SK-N-SH (cell line): ENCODE results near the gene RPEL1. TPM values are rescaled to one million over a fixed set of nuclear protein-coding genes. Genes with fewer than 3 reads are reported as not detected.
A peak's percentile ranks its signal among the peaks of the same experiment; 100 is the strongest.

Source experiments
- CTCF ChIA-PET: fragments of 300-600, 350-600 bp; formaldehyde crosslinking; extraction: SDS; loops from one replicate; lab custom pipeline; 2021; lab: Yijun Ruan, JAX
- POLR2A ChIA-PET: fragments of 350-600 bp; sonication (Branson Sonifier 250); formaldehyde crosslinking; extraction: SDS; loops from one replicate; lab custom pipeline; 2020; ENCODE audit warnings: antibody characterized with exemption, inconsistent platforms; lab: Yijun Ruan, JAX
- DNase-seq: peaks from one replicate; pipeline ENCODE4 v3.0.0; 2012
- H2AFZ ChIP-seq: fragments of 200-600 bp; sonication (generic); 2 replicates; pipeline ENCODE4 v1.8.1; 2016; ENCODE audit warnings: antibody characterized with exemption, mild to moderate bottlenecking, low read depth
- H3F3A ChIP-seq: fragments of 200-600 bp; sonication (generic); replicated peaks from 2 replicates; pipeline ENCODE3; 2016; ENCODE audit warnings: antibody characterized with exemption, mild to moderate bottlenecking; ENCODE audit not compliant: insufficient read depth
- H3K27ac ChIP-seq, 2 experiments: fragments of 200-500 bp in 1 of 2; fragments of 200-600 bp in 1 of 2; sonication (Bioruptor generic) in 1 of 2; sonication (generic), shearing (Covaris generic) in 1 of 2; 2 replicates each; pipeline versions ENCODE4 v1.5.1 to v1.6.1; 2014 to 2016; ENCODE audit warnings: low read depth in 2 of 2, inconsistent platforms in 1 of 2, low read length in 1 of 2, mild to moderate bottlenecking in 1 of 2, mixed read lengths in 1 of 2
- H3K27me3 ChIP-seq: fragments of 200-600 bp; sonication (generic), shearing (Covaris generic); 2 replicates; pipeline ENCODE4 v1.6.1; 2016; ENCODE audit warnings: mixed run types; ENCODE audit not compliant: insufficient read depth
- H3K36me3 ChIP-seq, 2 experiments: fragments of 200-500 bp in 1 of 2; fragments of 200-600 bp in 1 of 2; sonication (Bioruptor generic) in 1 of 2; sonication (generic) in 1 of 2; replicated peaks in 1 of 2; 2 replicates each; pipeline versions ENCODE3 to v1.5.1; 2014 to 2016; ENCODE audit warnings: low read length in 1 of 2, mild to moderate bottlenecking in 1 of 2; ENCODE audit not compliant: insufficient read depth in 2 of 2, control insufficient read depth in 1 of 2
- H3K4me1 ChIP-seq, 2 experiments: fragments of 200-500 bp in 1 of 2; fragments of 200-600 bp in 1 of 2; sonication (Bioruptor generic) in 1 of 2; sonication (generic), shearing (Covaris generic) in 1 of 2; 2 replicates each; pipeline versions ENCODE4 v1.5.1 to v1.6.1; 2014 to 2016; ENCODE audit warnings: low read depth in 1 of 2, low read length in 1 of 2, mixed run types in 1 of 2; ENCODE audit not compliant: insufficient read depth in 2 of 2, control insufficient read depth in 1 of 2
- H3K4me2 ChIP-seq: fragments of 200-600 bp; sonication (generic), shearing (Covaris generic); 2 replicates; pipeline ENCODE4 v1.6.1; 2017; ENCODE audit warnings: mixed run types
- H3K4me3 ChIP-seq, 2 experiments: fragments of 200-500 bp in 1 of 2; fragments of 200-600 bp in 1 of 2; sonication (Bioruptor generic) in 1 of 2; sonication (generic), shearing (Covaris generic) in 1 of 2; 2 replicates each; pipeline versions ENCODE4 v1.5.1 to v1.8.1; 2014 to 2016; ENCODE audit warnings: low read depth in 2 of 2, inconsistent platforms in 1 of 2, low read length in 1 of 2, mild to moderate bottlenecking in 1 of 2, mixed read lengths in 1 of 2, moderate library complexity in 1 of 2
- H3K79me2 ChIP-seq: fragments of 200-600 bp; sonication (generic); 2 replicates; pipeline ENCODE4 v1.8.1; 2017; ENCODE audit warnings: mild to moderate bottlenecking; ENCODE audit not compliant: insufficient read depth
- H3K9ac ChIP-seq: fragments of 200-600 bp; sonication (generic); 2 replicates; pipeline ENCODE4 v1.6.1; 2017; ENCODE audit warnings: mixed run types
- H3K9me2 ChIP-seq: fragments of 200-600 bp; sonication (generic); 2 replicates; pipeline ENCODE4 v1.6.1; 2017; ENCODE audit warnings: mixed run types
- H3K9me3 ChIP-seq: fragments of 200-600 bp; sonication (generic); 2 replicates; pipeline ENCODE4 v1.6.1; 2017; ENCODE audit warnings: mixed run types, mild to moderate bottlenecking, moderate library complexity
- H4K20me1 ChIP-seq: fragments of 200-600 bp; sonication (generic); 2 replicates; pipeline ENCODE4 v1.6.1; 2017; ENCODE audit warnings: mild to moderate bottlenecking, mixed run types; ENCODE audit not compliant: insufficient read depth
- FOSL2 ChIP-seq: IDR thresholded peaks from 2 replicates; pipeline ENCODE4 v1.4.0; 2012; ENCODE audit warnings: low read depth, mild to moderate bottlenecking, moderate library complexity, borderline replicate concordance
- JUND ChIP-seq: IDR thresholded peaks from 2 replicates; pipeline ENCODE4 v1.4.0; 2012
- NFIC ChIP-seq: IDR thresholded peaks from 2 replicates; pipeline ENCODE4 v1.4.0; 2012; ENCODE audit warnings: borderline replicate concordance
- PBX3 ChIP-seq: IDR thresholded peaks from 2 replicates; pipeline ENCODE4; 2012
- RFX5 ChIP-seq: IDR thresholded peaks from 2 replicates; pipeline ENCODE4 v1.6.1; 2012; ENCODE audit warnings: mild to moderate bottlenecking, improper control_type of control experiment, low read length
- RXRA ChIP-seq: IDR thresholded peaks from 2 replicates; pipeline ENCODE4 v1.4.0; 2012; ENCODE audit warnings: low read depth, mild to moderate bottlenecking, borderline replicate concordance
- TCF12 ChIP-seq: IDR thresholded peaks from 2 replicates; pipeline ENCODE4 v1.4.0; 2012
- USF1 ChIP-seq: IDR thresholded peaks from 2 replicates; pipeline ENCODE4 v1.4.0; 2012; ENCODE audit warnings: low read depth, borderline replicate concordance
- USF2 ChIP-seq: fragments of 150-350 bp; IDR thresholded peaks from 2 replicates; pipeline ENCODE4 v1.6.1; 2017; ENCODE audit warnings: antibody characterized with exemption, low read length, low read depth, borderline replicate concordance
- WGBS: methylation state at CpG from one replicate; pipeline ENCODE4 v1.1.6; 2017; ENCODE audit warnings: low lambda C conversion rate; 5-methylcytosine and 5-hydroxymethylcytosine counted together
- polyA plus RNA-seq, 3 experiments: library from polyadenylated mRNA; depleted of rRNA; stranded (reverse); fragments of >200 nt; gene quantifications; 2 replicates each; pipeline ENCODE4 v1.2.3, GENCODE V29; 2012
- TF ChIP-seq, protein P1 (sequence below): IDR thresholded peaks from 2 replicates; pipeline ENCODE4 v1.6.1; 2012; ENCODE audit warnings: mild to moderate bottlenecking, low read depth, low read length, moderate library complexity

Gene RPEL1
- polyA plus RNA-seq, 1 of the 3 experiments (the other 2 are of a cell fraction), result not detected

DNA sequence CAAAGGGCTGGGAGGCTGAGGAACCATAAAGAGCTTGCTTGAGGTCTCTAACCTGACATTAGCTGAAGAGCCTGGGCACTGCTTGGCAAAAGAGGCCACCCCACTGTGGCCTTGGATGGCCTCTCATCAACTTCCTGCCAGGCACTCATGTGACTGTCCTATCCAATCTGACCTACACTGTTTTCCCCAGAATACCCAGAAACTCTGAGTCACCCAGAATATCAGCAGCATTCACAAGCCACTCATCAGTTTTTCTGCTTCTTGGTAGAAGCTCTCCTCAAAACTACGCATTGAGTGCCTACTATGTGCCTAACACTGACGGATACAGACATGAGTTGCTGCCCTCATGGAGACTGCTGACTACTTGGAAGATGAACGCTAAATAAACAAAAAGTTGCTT is 48.5 kb upstream of the RPEL1 start:
- CTCF ChIA-PET, result interaction anchor here (1.5 kb wide), 1 partner anchor 47 kb away, joined by 4 read pairs; no protein-coding TSS in a partner anchor
- Histone ChIP-seq H3K9me3 (no peaks in the 10 kb centered on the region), H3K27me3 (no peaks in the 10 kb centered on the region), H2AFZ (peak overlapping the region; percentile 85), H3K4me1 (peaks cover 7% of the 10 kb centered on the region in 2 experiments; a peak in 2 of 4 replicates), H3K9me2 (no peaks in the 10 kb centered on the region), H3F3A (peaks cover 3% of the 10 kb centered on the region), H3K27ac (peak overlapping the region; percentile 60 to 72; a peak in 3 of 4 replicates), H3K79me2 (peaks cover 7% of the 10 kb centered on the region), H3K9ac (peak overlapping the region; percentile 10; the same call in 1 of the 2 replicates), H4K20me1 (no peaks in the 10 kb centered on the region), H3K36me3 (no peaks in the 10 kb centered on the region), H3K4me2 (peak overlapping the region; percentile 41; the same call in 1 of the 2 replicates), H3K4me3 (no peak overlapping the region)
- peak; percentile 41; the same call in 1 of the 2 replicates for TF ChIP-seq JUND
- peak; percentile 39; the same call in 1 of the 2 replicates for TF ChIP-seq RXRA
- TF ChIP-seq, protein P1, sequence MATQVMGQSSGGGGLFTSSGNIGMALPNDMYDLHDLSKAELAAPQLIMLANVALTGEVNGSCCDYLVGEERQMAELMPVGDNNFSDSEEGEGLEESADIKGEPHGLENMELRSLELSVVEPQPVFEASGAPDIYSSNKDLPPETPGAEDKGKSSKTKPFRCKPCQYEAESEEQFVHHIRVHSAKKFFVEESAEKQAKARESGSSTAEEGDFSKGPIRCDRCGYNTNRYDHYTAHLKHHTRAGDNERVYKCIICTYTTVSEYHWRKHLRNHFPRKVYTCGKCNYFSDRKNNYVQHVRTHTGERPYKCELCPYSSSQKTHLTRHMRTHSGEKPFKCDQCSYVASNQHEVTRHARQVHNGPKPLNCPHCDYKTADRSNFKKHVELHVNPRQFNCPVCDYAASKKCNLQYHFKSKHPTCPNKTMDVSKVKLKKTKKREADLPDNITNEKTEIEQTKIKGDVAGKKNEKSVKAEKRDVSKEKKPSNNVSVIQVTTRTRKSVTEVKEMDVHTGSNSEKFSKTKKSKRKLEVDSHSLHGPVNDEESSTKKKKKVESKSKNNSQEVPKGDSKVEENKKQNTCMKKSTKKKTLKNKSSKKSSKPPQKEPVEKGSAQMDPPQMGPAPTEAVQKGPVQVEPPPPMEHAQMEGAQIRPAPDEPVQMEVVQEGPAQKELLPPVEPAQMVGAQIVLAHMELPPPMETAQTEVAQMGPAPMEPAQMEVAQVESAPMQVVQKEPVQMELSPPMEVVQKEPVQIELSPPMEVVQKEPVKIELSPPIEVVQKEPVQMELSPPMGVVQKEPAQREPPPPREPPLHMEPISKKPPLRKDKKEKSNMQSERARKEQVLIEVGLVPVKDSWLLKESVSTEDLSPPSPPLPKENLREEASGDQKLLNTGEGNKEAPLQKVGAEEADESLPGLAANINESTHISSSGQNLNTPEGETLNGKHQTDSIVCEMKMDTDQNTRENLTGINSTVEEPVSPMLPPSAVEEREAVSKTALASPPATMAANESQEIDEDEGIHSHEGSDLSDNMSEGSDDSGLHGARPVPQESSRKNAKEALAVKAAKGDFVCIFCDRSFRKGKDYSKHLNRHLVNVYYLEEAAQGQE, result no peak
- TF ChIP-seq TCF12, result 0 out of 2 replicates have a peak, but pooled peaks have one; percentile 9
- no peak for TF ChIP-seq RFX5
- no peak for TF ChIP-seq NFIC
- no peak for TF ChIP-seq USF2
- peak; percentile 75 for TF ChIP-seq USF1
- 0 out of 2 replicates have a peak, but pooled peaks have one; percentile 9 for TF ChIP-seq PBX3
- peak; percentile 66; the same call in 1 of the 2 replicates for TF ChIP-seq FOSL2
- 78% methylated on average over 3 of the region's 3 CpGs for WGBS
- POLR2A ChIA-PET, result no interaction called here
- DNase-seq, result peak; percentile 30
